ENCODE data around the gene CYFIP2. TPM values are rescaled to one million over a fixed set of nuclear protein-coding genes. Genes with fewer than 3 reads are reported as not detected.
A peak's percentile ranks its signal among the peaks of the same experiment; 100 is the strongest.

CYFIP2 gene
- total RNA-seq, 2 experiments from 2014 or later: 319 to 321 TPM

GRCh38 chr5:157362982-157363381, 97.1 kb downstream of the CYFIP2 start:
- ChIA-PET CTCF (interaction anchor here (1.2 to 1.4 kb wide), 2 partner anchors 11 to 34 kb away, joined by 3 read pairs; no protein-coding TSS in a partner anchor), POLR2A (no interaction called here)
- Mint-ChIP-seq H3K4me3 (no peak overlapping the region), H3K27ac (no peak overlapping the region), H3K4me1 (ENCODE audit: low read depth) (no peaks in the 10 kb centered on the region), H3K27me3 (no peaks in the 10 kb centered on the region), H3K9me3 (no peaks in the 10 kb centered on the region), H3K36me3 (peaks cover 78% of the 10 kb centered on the region)
- no peak for DNase-seq
- intact Hi-C loops (cut with micrococcal nuclease): no loop called here

GRCh38 chr5:157365732-157366131, 99.8 kb downstream of the CYFIP2 start:
- POLR2A ChIA-PET: no interaction called here
- intact Hi-C loops (cut with micrococcal nuclease): no loop called here
- Mint-ChIP-seq H3K4me3 (no peak overlapping the region), H3K27me3 (no peaks in the 10 kb centered on the region), H3K36me3 (peaks cover 72% of the 10 kb centered on the region), H3K4me1 (ENCODE audit: low read depth) (peaks cover 7% of the 10 kb centered on the region), H3K27ac (no peak overlapping the region), H3K9me3 (no peaks in the 10 kb centered on the region)
- CTCF ChIA-PET: no interaction called here
- DNase-seq: no peak

- DNase-seq: no peak
- no peak overlapping the region for H3K27ac Mint-ChIP-seq
- peaks cover 68% of the 10 kb centered on the region for H3K36me3 Mint-ChIP-seq
- no peaks in the 10 kb centered on the region for H3K9me3 Mint-ChIP-seq
- no peak overlapping the region for H3K4me3 Mint-ChIP-seq
- intact Hi-C loops (cut with micrococcal nuclease): no loop called here
- POLR2A ChIA-PET: no interaction called here
- CTCF ChIA-PET: interaction anchor here (0.6 to 0.7 kb wide), 3 partner anchors 39 to 111 kb away, joined by 3 to 4 read pairs (median 3); no protein-coding TSS in a partner anchor
- H3K4me1 Mint-ChIP-seq (ENCODE audit: low read depth): peaks cover 11% of the 10 kb centered on the region
- H3K27me3 Mint-ChIP-seq: no peaks in the 10 kb centered on the region
These were observed 101.1 kb downstream of the CYFIP2 start for GRCh38 chr5:157366741-157367674.

- ChIA-PET CTCF (interaction anchor here (0.5 to 2.3 kb wide), 5 partner anchors 13 to 63 kb away, joined by 3 to 7 read pairs (median 3); no protein-coding TSS in a partner anchor), POLR2A (no interaction called here)
- intact Hi-C loops (cut with micrococcal nuclease): no loop called here
- H3K9me3 Mint-ChIP-seq: no peaks in the 10 kb centered on the region
- H3K27me3 Mint-ChIP-seq: no peaks in the 10 kb centered on the region
- H3K27ac Mint-ChIP-seq: peak overlapping the region; percentile 13
- H3K4me3 Mint-ChIP-seq: no peak overlapping the region
- DNase-seq: no peak
- H3K36me3 Mint-ChIP-seq: peaks cover 59% of the 10 kb centered on the region
- peaks cover 14% of the 10 kb centered on the region for H3K4me1 Mint-ChIP-seq (ENCODE audit: low read depth)
These were observed 103.6 kb downstream of the CYFIP2 start for GRCh38 chr5:157369507-157369906.

GRCh38 chr5:157370967-157371366, 105.0 kb downstream of the CYFIP2 start:
- ChIA-PET CTCF (interaction anchor here (1.9 to 2.3 kb wide), 3 partner anchors 15 to 101 kb away, joined by 6 to 9 read pairs (median 7); no protein-coding TSS in a partner anchor), POLR2A (interaction anchor here (1.2 kb wide), 1 partner anchor 20 kb away, joined by 3 read pairs; no protein-coding TSS in a partner anchor)
- Mint-ChIP-seq H3K36me3 (peaks cover 51% of the 10 kb centered on the region), H3K9me3 (no peaks in the 10 kb centered on the region), H3K4me1 (ENCODE audit: low read depth) (peaks cover 15% of the 10 kb centered on the region), H3K27me3 (no peaks in the 10 kb centered on the region), H3K27ac (peak overlapping the region; percentile 18), H3K4me3 (no peak overlapping the region)
- intact Hi-C loops (cut with micrococcal nuclease): no loop called here
- DNase-seq: no peak

- no peaks in the 10 kb centered on the region for H3K9me3 Mint-ChIP-seq
- intact Hi-C loops (cut with micrococcal nuclease): no loop called here
- H3K27me3 Mint-ChIP-seq: no peaks in the 10 kb centered on the region
- H3K4me1 Mint-ChIP-seq (ENCODE audit: low read depth): peaks cover 19% of the 10 kb centered on the region
- H3K4me3 Mint-ChIP-seq: no peak overlapping the region
- peaks cover 47% of the 10 kb centered on the region for H3K36me3 Mint-ChIP-seq
- DNase-seq: no peak
- CTCF ChIA-PET: interaction anchor here (1.1 to 2.3 kb wide), 3 partner anchors 16 to 100 kb away, joined by 3 to 9 read pairs (median 6); no protein-coding TSS in a partner anchor
- peak overlapping the region; percentile 71 for H3K27ac Mint-ChIP-seq
- POLR2A ChIA-PET: interaction anchor here (1.0 to 1.7 kb wide), 2 partner anchors 9 to 18 kb away, joined by 3 to 4 read pairs; no protein-coding TSS in a partner anchor
These were observed 105.9 kb downstream of the CYFIP2 start for GRCh38 chr5:157371655-157372471.

- CTCF ChIA-PET: interaction anchor here (1.1 to 2.3 kb wide), 3 partner anchors 17 to 100 kb away, joined by 3 to 9 read pairs (median 6); no protein-coding TSS in a partner anchor
- Mint-ChIP-seq H3K36me3 (peaks cover 45% of the 10 kb centered on the region), H3K4me3 (no peak overlapping the region), H3K4me1 (ENCODE audit: low read depth) (peaks cover 25% of the 10 kb centered on the region), H3K27ac (peak overlapping the region; percentile 71), H3K27me3 (no peaks in the 10 kb centered on the region), H3K9me3 (no peaks in the 10 kb centered on the region)
- POLR2A ChIA-PET: interaction anchor here (1.0 to 1.7 kb wide), 2 partner anchors 8 to 17 kb away, joined by 3 to 4 read pairs; no protein-coding TSS in a partner anchor
- intact Hi-C loops (cut with micrococcal nuclease): no loop called here
- DNase-seq: no peak
These were observed 106.5 kb downstream of the CYFIP2 start for GRCh38 chr5:157372472-157372822.

- POLR2A ChIA-PET: no interaction called here
- intact Hi-C loops (cut with micrococcal nuclease): no loop called here
- H3K27ac Mint-ChIP-seq: no peak overlapping the region
These were observed 112.6 kb downstream of the CYFIP2 start for GRCh38 chr5:157378509-157378908.

GRCh38 chr5:157379983-157380382, 114.1 kb downstream of the CYFIP2 start:
- DNase-seq: no peak
- no peak overlapping the region for H3K4me3 Mint-ChIP-seq
- intact Hi-C loops (cut with micrococcal nuclease): no loop called here
- H3K9me3 Mint-ChIP-seq: no peaks in the 10 kb centered on the region
- H3K4me1 Mint-ChIP-seq (ENCODE audit: low read depth): peaks cover 21% of the 10 kb centered on the region
- ChIA-PET CTCF (interaction anchor here (1.3 kb wide), 1 partner anchor 9 kb away, joined by 3 read pairs; no protein-coding TSS in a partner anchor), POLR2A (interaction anchor here (0.6 kb wide), 1 partner anchor 10 kb away, joined by 3 read pairs; no protein-coding TSS in a partner anchor)
- no peak overlapping the region for H3K27ac Mint-ChIP-seq
- peaks cover 47% of the 10 kb centered on the region for H3K36me3 Mint-ChIP-seq
- H3K27me3 Mint-ChIP-seq: no peaks in the 10 kb centered on the region

More at GRCh38 chr5:157378509-157378908, 112.6 kb downstream of the CYFIP2 start:
- H3K27me3 Mint-ChIP-seq: no peaks in the 10 kb centered on the region
- no peak overlapping the region for H3K4me3 Mint-ChIP-seq
- H3K9me3 Mint-ChIP-seq: no peaks in the 10 kb centered on the region
- DNase-seq: no peak
- CTCF ChIA-PET: interaction anchor here (1.0 kb wide), 1 partner anchor 50 kb away, joined by 4 read pairs; no protein-coding TSS in a partner anchor
- H3K4me1 Mint-ChIP-seq (ENCODE audit: low read depth): peaks cover 21% of the 10 kb centered on the region
- peaks cover 36% of the 10 kb centered on the region for H3K36me3 Mint-ChIP-seq

GRCh38 chr5:157381746-157382145, 115.8 kb downstream of the CYFIP2 start:
- peaks cover 49% of the 10 kb centered on the region for H3K36me3 Mint-ChIP-seq
- no peaks in the 10 kb centered on the region for H3K27me3 Mint-ChIP-seq
- intact Hi-C loops (cut with micrococcal nuclease): no loop called here
- H3K4me3 Mint-ChIP-seq: no peak overlapping the region
- no peaks in the 10 kb centered on the region for H3K9me3 Mint-ChIP-seq
- DNase-seq: no peak
- no peak overlapping the region for H3K27ac Mint-ChIP-seq
- peaks cover 18% of the 10 kb centered on the region for H3K4me1 Mint-ChIP-seq (ENCODE audit: low read depth)
- CTCF ChIA-PET: interaction anchor here (1.4 to 1.6 kb wide), 3 partner anchors 13 to 53 kb away, joined by 3 to 6 read pairs (median 4); no protein-coding TSS in a partner anchor
- POLR2A ChIA-PET: interaction anchor here (0.6 to 0.7 kb wide), 2 partner anchors 66 to 303 kb away, joined by 3 to 4 read pairs; no protein-coding TSS in a partner anchor

GRCh38 chr5:157382996-157383800, 117.3 kb downstream of the CYFIP2 start:
- POLR2A ChIA-PET: no interaction called here
- Mint-ChIP-seq H3K27ac (no peak overlapping the region), H3K27me3 (no peaks in the 10 kb centered on the region), H3K36me3 (peaks cover 55% of the 10 kb centered on the region), H3K4me1 (ENCODE audit: low read depth) (peaks cover 13% of the 10 kb centered on the region), H3K9me3 (no peaks in the 10 kb centered on the region), H3K4me3 (no peak overlapping the region)
- CTCF ChIA-PET: interaction anchor here (1.4 to 1.6 kb wide), 2 partner anchors 14 to 49 kb away, joined by 3 to 4 read pairs; no protein-coding TSS in a partner anchor
- DNase-seq: no peak
- intact Hi-C loops (cut with micrococcal nuclease): no loop called here

All from activated CD4-positive, alpha-beta memory T cell treated with anti-CD3 and anti-CD28 coated beads for 36 hours (primary cell).